Measurements from ENCODE around the gene RNF208. TPM values are rescaled to one million over a fixed set of nuclear protein-coding genes. Genes with fewer than 3 reads are reported as not detected.

The RNF208 gene
- total and polyA plus RNA-seq, 2 donors (not counting 1 experiment from before 2014, with no cell fraction given) = 1.1 to 1.4 TPM

DNA sequence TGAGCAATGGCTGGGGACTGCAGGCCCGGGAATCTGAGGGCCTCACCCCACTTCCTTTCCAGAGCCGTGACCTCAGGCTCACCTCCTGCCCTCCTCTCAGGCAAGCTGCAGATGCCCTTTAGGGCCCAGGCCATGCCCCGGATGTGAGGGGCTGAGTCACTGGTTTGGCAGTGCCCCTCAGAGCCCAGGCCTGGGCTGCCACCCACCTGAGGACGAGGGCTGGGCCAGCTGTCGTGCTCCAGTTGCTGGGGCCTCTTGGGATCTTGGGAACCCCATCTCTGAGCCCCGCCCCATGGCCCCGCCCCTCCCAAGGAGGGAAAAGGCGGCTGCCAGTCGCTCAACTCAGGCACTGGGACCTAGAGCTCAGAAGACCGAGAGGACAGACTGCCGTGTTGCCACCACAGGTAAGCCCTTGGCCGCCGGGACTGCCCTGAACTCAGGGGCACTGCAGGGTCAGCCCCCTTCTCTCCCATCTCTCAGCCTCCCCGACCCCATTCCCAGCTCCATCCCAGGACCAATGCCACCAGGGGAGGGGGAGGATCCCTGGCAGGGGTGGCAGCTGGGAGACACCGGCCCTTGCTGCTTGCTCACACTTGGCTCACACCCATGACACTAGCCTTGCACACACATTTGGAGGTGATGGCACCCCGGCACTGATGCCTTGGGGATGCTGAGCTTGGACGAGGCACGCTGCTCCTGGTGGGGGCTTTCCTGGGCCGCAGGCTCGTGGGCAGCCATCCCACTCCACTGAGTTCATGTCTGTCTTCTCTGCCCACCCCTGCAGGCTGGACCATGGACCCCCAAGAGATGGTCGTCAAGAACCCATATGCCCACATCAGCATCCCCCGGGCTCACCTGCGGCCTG is 3.0 kb upstream of the RNF208 start, which contains the start of gene CYSRT1:
Gene CYSRT1 (plus strand): TSS at position 345 of the 865 bp plus-strand sequence. CDS start 448 bp downstream, at position 793.
- no peak for ATAC-seq (ENCODE audit: low read depth)
- H3K27ac Mint-ChIP-seq = peak within 1 kb of the TSS; percentile 82
- H3K27me3 ChIP-seq (replicated peaks in 1 of 4; ENCODE audit: control extremely low read depth in 1 of 4, control insufficient read depth in 3 of 4, insufficient read depth in 4 of 4, low read length in 3 of 4) = peaks cover 0 to 28% (median 2%) of the 10 kb centered on the region in 4 experiments
- H3K27ac ChIP-seq (ENCODE audit: low read length in 2 of 2) = peak within 1 kb of the TSS; percentile 79 to 91
- no peaks in the 10 kb centered on the region for H3K9me3 Mint-ChIP-seq (ENCODE audit: insufficient read depth)
- H3K9ac ChIP-seq (ENCODE audit: low read length) = peak within 1 kb of the TSS; percentile 75
- H3K4me3 Mint-ChIP-seq = peak within 1 kb of the TSS; percentile 86
- ChIA-PET POLR2A (interaction anchor here (1.5 to 3.1 kb wide), 2 partner anchors 10 to 11 kb away, joined by 7 to 10 read pairs; no protein-coding TSS in a partner anchor), CTCF (interaction anchor here (0.8 to 7.0 kb wide), 7 partner anchors 13 to 196 kb away, joined by 3 to 76 read pairs (median 4); partner anchors contain the start of genes ANAPC2, NELFB, SSNA1 and TUBB4B)
- peak within 1 kb of the TSS; percentile 36 to 77 (median 71) for H3K4me3 ChIP-seq (ENCODE audit: control extremely low read depth in 1 of 5, extremely low read depth in 1 of 5, insufficient read depth in 1 of 5, low read depth in 2 of 5, low read length in 4 of 5)
- DNase-seq = peak; percentile 32
- no peaks in the 10 kb centered on the region for H3K9me3 ChIP-seq (ENCODE audit: control extremely low read depth in 1 of 3, control insufficient read depth in 2 of 3, insufficient read depth in 1 of 3, low read length in 2 of 3)
- H2AFZ ChIP-seq (ENCODE audit: insufficient read depth, low read depth, low read length, poor library complexity, severe bottlenecking) = peak within 1 kb of the TSS; percentile 96
- no peak for TF ChIP-seq EZH2 (IDR thresholded peaks at IDR 0.05; ENCODE audit: borderline replicate concordance, insufficient read depth, low read depth, low read length, poor library complexity, severe bottlenecking)
- TF ChIP-seq, protein P1, sequence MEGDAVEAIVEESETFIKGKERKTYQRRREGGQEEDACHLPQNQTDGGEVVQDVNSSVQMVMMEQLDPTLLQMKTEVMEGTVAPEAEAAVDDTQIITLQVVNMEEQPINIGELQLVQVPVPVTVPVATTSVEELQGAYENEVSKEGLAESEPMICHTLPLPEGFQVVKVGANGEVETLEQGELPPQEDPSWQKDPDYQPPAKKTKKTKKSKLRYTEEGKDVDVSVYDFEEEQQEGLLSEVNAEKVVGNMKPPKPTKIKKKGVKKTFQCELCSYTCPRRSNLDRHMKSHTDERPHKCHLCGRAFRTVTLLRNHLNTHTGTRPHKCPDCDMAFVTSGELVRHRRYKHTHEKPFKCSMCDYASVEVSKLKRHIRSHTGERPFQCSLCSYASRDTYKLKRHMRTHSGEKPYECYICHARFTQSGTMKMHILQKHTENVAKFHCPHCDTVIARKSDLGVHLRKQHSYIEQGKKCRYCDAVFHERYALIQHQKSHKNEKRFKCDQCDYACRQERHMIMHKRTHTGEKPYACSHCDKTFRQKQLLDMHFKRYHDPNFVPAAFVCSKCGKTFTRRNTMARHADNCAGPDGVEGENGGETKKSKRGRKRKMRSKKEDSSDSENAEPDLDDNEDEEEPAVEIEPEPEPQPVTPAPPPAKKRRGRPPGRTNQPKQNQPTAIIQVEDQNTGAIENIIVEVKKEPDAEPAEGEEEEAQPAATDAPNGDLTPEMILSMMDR (IDR thresholded peaks at IDR 0.05) = no peak
- peak within 1 kb of the TSS; percentile 95 for H3K4me2 ChIP-seq (replicated peaks; ENCODE audit: low read depth, low read length, poor library complexity, severe bottlenecking)
- intact Hi-C loops (cut with micrococcal nuclease) = loop anchor here (5.0 kb wide), 1 partner anchor 382 kb away; the partner anchor contains the start of gene ARRDC1
- H3K4me1 Mint-ChIP-seq = peaks cover 16% of the 10 kb centered on the region
- H3K27me3 Mint-ChIP-seq = peaks cover 4% of the 10 kb centered on the region
- 53% methylated on average over 22 of the region's 23 CpGs for whole genome bisulfite sequencing (ENCODE audit: insufficient coverage)
- no peaks in the 10 kb centered on the region for H3K79me2 ChIP-seq (ENCODE audit: control insufficient read depth, insufficient read depth, low read length)
- peaks cover 13 to 32% of the 10 kb centered on the region in 2 donors for H3K4me1 ChIP-seq (ENCODE audit: control insufficient read depth in 2 of 2, insufficient read depth in 2 of 2, low read length in 2 of 2)
- H3K36me3 ChIP-seq (replicated peaks in 1 of 2; ENCODE audit: control extremely low read depth in 1 of 2, control insufficient read depth in 1 of 2, extremely low read depth in 1 of 2, insufficient read depth in 2 of 2, low read length in 1 of 2) = no peaks in the 10 kb centered on the region
- no peaks in the 10 kb centered on the region for H4K20me1 ChIP-seq (ENCODE audit: control insufficient read depth, insufficient read depth, low read length, poor library complexity, severe bottlenecking)

All from B cell (primary cell).